Erythroblast (primary cell): ENCODE measurements around the gene HOATZ.

Source experiments
- GATA1 ChIP-seq: IDR thresholded peaks from 2 replicates; pipeline ENCODE4 v1.6.1; 2011; ENCODE audit warnings: low read depth, mild to moderate bottlenecking, control low read depth, low read length, moderate library complexity
- POLR2A ChIP-seq: IDR thresholded peaks from 2 replicates; pipeline ENCODE4 v1.6.1; 2011; ENCODE audit warnings: mild to moderate bottlenecking, low read length

GRCh38 chr11:111559800-111560464, 45.4 kb downstream of the HOATZ start:
- TF ChIP-seq POLR2A, result no peak
- no peak for TF ChIP-seq GATA1
